Measurements from ENCODE around the gene PRDM16.

The PRDM16 gene

DNA sequence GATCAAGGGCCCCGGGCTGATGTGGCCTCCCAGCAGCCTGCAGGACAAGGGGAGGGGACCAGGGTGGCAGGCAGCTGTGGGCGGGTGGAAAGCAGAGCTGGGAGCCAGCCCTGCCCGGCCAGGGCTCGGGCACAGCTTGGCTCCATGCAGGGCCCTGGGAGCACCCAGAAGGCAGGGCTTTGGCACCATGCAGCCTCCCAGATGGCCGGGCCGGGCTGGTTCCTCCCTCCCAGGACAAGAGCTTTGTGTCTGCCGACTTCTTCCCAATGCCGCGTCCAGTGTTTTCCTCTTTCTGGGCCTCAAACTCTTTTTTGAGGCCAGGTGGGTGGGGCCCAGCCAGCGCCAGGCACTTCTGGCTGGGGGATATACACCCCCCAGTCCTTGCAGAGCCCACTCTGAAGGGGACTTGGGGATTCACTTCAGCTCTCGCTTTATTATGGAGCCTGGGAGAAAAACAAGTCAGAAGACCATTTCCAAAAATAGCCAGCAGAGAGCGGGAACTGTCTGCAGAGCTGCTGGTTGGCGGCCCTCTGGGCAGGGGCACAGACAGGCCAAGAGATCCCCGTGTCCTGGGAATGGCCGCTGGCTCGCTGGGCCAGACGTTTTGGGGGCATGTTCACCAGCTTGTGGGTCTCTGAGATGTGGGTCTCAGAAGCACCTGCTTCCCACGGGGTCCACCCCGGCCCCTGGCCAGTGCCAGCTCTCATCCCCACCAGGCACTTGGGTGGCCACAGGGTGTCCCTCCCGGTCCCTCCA, 281.7 kb downstream of the PRDM16 start:
- DNase-seq, result no peak

DNA sequence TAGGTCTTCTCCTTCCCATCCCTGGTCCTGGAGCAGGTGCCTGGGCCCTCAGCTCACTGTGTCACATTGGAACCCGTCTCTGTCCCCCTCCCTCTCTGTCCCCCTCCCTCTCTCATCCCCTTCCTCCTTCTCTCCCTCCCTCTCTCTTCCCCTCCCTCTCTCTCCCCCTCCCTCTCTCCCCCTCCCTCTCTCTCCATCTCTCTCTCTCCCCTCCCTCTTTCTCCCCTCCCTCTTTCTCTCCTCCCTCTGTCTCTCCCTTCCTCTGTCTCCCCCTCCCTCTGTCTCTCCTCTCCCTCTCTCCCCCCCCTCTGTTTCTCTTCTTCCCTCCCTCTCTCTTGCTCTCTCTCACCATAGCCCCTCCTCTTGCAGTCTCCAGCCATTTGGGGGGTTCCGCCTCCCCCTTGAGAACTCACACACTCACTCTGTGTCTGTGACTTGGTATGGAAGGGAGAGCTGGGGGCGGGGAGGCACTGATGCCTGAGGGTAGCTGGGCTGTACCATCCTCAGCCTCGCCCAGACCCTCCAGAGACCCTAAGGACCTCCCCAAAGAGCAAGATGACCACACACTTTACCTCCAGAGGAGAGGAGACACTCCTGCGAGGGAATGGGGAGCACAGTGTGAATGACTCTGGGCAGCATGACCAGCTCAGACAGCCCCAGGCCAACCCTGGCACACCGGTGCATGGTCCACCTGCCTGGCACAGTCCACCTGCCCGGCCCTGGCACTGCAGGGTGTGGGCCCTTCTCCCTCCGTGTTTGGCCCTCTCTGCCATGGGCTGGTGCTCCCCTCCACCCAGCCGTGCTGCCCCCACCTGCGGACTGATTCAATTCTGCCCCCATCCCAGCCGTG, 282.7 kb downstream of the PRDM16 start:
- no peak for DNase-seq

DNA sequence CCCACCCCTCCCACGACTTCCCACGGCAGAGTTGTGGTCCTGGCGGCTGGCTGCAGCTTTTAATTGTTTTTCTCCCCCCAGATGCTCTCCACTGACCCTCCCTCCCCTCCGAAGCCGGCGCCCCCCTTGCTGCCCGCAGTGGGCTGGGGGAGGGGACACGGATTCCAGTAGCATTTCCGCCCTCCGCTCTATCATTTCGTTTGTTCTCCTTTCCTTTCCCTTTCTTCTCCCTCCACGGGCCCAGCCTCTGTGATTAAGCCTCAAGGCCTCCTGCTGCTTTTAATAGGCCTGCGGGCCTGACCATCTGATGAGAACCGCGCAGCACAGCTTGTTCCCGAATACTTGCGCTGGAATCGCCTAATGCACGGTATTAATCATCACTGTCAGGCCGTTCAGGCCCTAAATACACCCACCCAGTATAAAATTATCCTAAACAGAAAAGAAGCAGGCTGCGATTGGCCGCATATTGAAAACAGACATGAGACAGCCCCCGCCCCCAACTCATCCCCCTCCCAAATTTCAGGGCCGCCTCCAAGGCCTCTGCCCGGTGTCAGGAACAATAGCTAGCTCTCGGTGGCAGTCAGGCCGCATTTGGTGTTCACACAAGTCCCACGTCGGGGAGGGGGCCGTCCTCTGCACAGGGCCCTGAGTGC, 283.4 kb downstream of the PRDM16 start:
- DNase-seq, result no peak

DNA sequence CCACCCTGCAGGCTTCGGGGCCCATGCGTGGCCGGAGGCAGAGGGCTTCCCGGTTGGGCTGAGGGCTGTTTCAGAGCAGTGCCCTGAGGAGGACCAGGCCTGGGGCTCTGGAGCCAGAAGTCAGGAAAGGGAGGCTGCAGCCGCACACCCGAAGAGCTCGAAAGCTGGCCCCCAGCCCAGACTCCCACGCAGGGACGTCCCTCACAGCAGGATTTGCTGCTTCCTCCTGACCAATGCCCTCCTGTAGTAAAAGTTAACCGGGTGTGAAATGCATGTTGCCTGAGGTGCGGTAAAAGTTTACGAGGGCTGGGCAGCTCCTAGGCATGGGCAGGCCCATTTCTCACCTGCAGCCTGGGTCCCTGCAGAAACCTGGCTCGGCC, 283.9 kb downstream of the PRDM16 start:
- no peak for DNase-seq

- no peak for DNase-seq
Measured at GRCh38 chr1:3353876-3354275, 284.9 kb downstream of the PRDM16 start.

DNA sequence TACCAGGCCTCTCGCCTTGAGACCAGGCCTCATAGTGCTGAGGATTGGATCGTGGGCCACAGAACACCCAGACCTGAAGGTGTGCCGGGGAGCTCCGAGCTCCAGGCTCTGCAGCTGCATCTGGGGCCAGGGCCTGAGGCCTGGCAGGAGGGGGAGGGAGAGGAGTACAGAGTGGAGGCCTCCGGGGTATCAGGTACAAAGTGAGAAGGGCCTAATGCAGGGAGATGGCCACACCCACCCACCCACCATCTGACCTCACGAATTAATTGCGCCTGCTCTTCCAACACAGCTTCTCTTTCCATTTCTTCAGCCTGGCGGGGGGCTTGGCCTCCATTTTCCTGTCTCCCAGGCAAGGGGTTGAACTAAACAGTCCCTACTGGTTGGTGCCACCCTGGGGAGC, 286.1 kb downstream of the PRDM16 start:
- no peak for DNase-seq

DNA sequence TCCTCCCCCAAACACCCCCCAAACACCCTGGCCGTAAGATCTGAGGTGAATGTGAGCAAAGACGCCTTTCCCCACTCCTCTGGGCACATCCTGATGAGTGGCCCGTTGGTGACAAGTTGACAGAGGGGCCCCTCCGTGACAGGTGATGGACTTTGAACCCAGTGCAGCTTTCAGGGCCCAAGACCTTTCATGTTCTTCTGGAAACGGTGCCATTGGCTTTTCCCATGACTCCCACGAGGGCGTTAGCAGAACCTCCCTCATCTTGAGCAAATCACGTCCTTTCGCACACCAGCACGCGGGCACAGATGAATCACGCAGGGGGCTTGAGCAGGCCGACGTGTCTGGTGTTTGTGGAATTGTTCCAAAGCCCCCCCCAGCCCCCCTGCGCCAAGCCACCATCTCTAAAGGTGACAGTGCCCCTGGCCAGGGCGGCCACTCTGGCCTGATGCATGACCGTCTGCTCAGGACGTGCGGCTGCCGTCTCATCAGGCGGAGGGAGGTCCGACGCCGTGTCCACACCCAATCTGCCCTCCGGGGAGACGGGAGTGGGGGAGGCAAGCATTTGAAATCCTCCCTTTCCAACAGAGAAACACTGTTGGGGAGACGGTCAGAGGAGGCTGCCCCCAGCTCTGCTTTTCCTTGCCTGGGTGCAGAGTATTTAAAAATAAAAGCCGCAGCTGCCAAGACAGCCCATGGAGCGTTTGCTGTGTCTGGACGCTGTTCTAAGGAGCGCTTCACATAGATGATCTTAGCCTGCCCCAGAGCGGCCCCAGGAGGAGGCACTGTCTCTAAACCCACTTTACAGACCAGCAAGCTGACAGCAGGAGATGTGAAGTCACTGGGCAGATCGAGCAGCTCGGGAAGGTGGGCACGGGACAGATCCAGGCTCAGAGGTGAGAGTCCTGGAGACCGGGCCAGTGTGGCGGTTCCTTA, 287.2 kb downstream of the PRDM16 start:
- DNase-seq, result no peak

DNA sequence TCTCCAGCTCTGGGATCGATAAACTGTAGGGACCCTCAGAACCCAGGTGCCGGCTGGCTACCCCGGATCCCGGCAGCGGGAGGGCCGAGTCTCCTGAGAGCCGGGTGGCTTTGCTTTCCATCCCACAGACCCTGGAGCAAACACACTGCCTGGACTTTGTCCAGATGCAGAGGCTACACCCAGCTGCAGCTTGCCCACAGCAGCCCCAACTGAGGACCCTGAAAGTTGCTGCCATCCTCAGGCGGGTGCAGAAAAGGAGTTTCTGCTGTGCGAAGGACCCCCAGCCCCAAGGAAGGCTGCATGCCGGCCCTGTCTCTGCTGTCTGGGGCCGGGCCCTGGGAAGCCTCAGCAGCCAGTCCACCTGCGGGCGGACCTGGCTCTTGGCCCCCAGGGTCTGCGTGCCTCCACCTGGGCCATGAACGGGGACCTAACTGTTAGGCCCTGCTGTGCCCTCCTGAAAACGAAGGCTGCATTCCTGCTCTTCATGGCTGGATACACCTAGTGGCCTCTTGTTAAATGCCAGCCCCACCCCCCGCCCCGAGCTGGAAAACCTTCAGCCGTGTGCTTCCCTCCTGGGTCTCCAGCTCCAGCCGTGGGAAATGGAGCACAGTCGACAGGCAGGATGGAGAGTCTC, 287.9 kb downstream of the PRDM16 start:
- DNase-seq, result no peak

DNA sequence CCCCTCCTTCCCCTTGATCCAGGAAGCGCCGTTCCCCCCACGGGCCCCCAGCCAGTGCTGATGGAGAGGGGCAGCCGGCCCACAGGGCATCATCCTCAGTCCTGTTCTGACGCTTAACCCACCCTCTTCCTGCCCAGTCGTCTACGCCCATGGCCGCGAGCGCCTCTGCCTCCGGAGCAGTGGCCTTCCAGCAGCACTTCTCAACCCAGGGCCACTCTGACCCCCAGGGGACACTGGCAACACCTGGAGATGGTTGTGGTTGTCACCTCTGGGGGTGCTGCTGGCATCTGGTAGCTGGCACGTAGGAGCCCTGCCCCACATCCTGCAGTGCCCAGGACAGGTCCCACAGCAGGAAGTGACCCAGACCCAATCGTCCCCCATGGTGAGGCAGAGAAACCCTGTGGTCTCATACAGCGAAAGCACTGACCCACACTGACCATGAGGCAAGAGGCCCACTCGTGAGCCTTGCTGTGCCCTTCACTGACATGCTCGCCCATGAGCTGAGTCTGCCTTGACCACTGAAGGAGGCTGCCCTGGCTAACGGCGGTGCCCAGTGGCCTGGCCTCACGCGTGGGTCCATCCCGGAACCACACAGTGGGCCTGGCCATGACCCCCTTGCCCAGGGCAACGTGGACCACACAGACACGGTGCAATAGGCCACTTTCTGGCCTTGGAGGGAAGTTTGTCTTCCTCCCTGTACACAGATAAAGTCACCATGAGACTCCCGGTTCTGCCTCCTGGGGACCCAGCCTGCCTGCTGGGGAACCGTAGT, 288.7 kb downstream of the PRDM16 start:
- DNase-seq, result no peak

GRCh38 chr1:3359351-3359750, 290.3 kb downstream of the PRDM16 start:
- no peak for DNase-seq

GRCh38 chr1:3359756-3360440, 290.9 kb downstream of the PRDM16 start:
- no peak for DNase-seq

- DNase-seq, result no peak
Measured at GRCh38 chr1:3360646-3361257, 291.7 kb downstream of the PRDM16 start.

- no peak for DNase-seq
Measured at GRCh38 chr1:3363023-3363422, 294.0 kb downstream of the PRDM16 start.

DNA sequence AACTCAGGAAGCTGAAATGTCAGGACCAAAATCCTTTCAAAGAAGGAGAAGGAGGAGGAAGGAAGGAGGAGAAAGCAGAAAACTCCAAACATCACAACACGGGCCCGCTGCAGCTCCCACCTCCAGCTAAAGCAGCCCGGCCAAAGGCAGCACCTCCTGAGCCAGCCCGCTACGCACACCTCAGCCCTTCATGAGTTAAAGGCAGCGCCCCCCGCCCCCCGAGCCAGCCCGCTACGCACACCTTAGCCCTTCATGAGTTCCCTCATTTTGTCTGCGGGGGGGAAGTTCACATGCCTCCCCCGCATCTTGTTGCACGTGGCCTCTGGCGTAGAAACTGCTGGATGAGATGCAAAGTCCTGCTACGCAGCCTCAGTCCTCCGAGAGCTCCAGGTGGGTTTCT, 294.8 kb downstream of the PRDM16 start:
- DNase-seq, result no peak

DNA sequence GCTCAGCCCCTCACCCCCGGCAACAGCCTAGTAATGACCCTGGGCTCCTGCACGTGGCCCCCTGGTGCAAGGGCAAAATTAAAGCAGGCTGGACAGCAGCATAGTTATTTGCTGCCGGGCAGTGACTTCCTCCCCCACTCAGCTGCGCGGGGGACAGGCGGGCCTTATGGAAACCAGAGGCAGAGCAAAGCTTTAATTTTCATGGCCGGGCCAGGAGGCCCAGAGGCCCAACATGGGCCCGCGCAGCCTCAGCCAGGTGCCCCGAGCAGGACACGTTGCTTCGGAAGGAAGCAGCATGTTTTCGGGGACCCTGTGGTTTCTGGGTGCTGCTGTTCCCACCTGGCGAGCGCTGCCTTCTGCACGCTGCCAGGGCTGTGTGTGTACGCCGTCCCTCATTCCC, 295.5 kb downstream of the PRDM16 start:
- no peak for DNase-seq

- no peak for DNase-seq
Measured at GRCh38 chr1:3364983-3365382, 296.0 kb downstream of the PRDM16 start.

- no peak for DNase-seq
Measured at GRCh38 chr1:3365523-3366125, 296.6 kb downstream of the PRDM16 start.

DNA sequence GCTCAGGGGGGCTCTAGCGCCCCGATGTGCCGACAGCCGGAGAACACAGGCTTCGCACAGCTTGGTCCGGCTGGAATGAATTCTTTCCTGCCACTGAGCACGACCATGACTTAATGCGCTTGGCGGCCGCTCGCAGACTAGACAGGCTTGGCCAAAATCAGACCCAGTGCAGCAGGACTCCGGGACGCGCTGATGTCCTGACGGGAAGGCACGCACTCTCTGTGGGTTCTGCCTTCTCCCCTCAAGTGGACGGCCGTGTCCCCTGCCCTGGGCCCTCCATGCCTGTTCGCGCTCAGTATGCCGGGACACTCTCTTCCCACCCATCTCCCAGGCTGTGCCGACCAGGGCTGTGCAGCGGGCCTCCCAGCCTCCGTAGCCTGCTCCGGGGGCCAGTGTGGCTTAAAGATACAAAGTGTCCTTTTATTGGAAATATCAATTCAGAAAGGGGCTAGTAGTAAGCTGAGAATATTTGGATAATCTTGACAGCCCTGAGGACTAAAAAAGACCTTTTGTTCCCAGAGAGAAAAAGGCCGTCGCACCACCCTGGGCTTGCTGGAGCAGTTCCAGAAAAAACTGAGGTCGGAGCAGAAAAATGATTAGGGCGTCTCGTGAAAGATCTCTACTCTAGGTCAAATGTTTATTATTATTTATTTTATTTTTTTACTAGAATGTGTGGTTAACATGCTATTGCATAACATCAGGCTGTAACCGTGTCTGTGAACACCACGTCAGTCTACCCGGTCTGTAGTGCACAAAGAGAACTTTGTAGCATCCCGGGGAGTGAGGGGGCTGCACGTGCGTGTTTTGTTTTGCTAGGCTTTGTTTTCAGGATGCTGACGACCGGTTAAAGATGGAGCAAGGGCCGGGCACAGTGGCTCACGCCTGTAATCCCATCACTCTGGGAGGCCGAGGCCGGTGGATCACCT, 297.4 kb downstream of the PRDM16 start:
- DNase-seq, result no peak

GRCh38 chr1:3367376-3367775, 298.4 kb downstream of the PRDM16 start:
- no peak for DNase-seq

Data from CD4-positive, alpha-beta T cell treated with Interleukin-6 for 4 hours (primary cell).